SJSA1 (cell line): ENCODE data around the gene AMPH. TPM values are rescaled to one million over a fixed set of nuclear protein-coding genes. Genes with fewer than 3 reads are reported as not detected.

Experiments
- DNase-seq, 2 experiments: peaks; one replicate each; pipeline ENCODE4 v3.0.0-alpha.2; 2015 to 2020; ENCODE audit warnings: low spot score in 2 of 2, low read depth in 1 of 2
- H3K27ac ChIP-seq: fragments of 250-450 bp; sonication (Bioruptor Pico); 2 replicates; pipeline ENCODE4 v1.5.1; 2020; ENCODE audit warnings: mild to moderate bottlenecking, moderate library complexity
- H3K27me3 ChIP-seq: fragments of 250-450 bp; sonication (Bioruptor Pico); replicated peaks from 2 replicates; pipeline ENCODE4 v1.5.1; 2020; ENCODE audit warnings: mild to moderate bottlenecking, moderate library complexity
- H3K36me3 ChIP-seq: fragments of 250-450 bp; sonication (Bioruptor Pico); 2 replicates; pipeline ENCODE4 v1.5.1; 2020; ENCODE audit warnings: mild to moderate bottlenecking
- H3K4me1 ChIP-seq: fragments of 250-450 bp; sonication (Bioruptor Pico); replicated peaks from 2 replicates; pipeline ENCODE4 v1.6.1; 2021; ENCODE audit warnings: mild to moderate bottlenecking
- H3K4me3 ChIP-seq: fragments of 250-450 bp; sonication (Bioruptor Pico); 2 replicates; pipeline ENCODE4 v1.5.1; 2020; ENCODE audit warnings: mild to moderate bottlenecking
- H3K9me3 ChIP-seq: fragments of 250-450 bp; sonication (Bioruptor Pico); replicated peaks from 2 replicates; pipeline ENCODE4 v1.5.1; 2020; ENCODE audit warnings: mild to moderate bottlenecking
- total RNA-seq: library from RNA; depleted of rRNA; stranded (reverse); fragments of >200 nt; shearing (Covaris generic); gene quantifications from 2 replicates; pipeline ENCODE4 v1.2.3, GENCODE V29; 2014; rRNA removed

Gene AMPH
- not detected in 2 replicates for total RNA-seq

- peak within 1 kb of the TSS; percentile 28 for H3K4me3 ChIP-seq
- no peaks in the 10 kb centered on the region for H3K9me3 ChIP-seq
- H3K4me1 ChIP-seq, result peaks cover 4% of the 10 kb centered on the region; the same call in 1 of the 2 replicates
- no peak within 1 kb of the TSS for H3K27ac ChIP-seq
- H3K27me3 ChIP-seq, result peaks cover 29% of the 10 kb centered on the region
- no peak for DNase-seq
- no peaks in the 10 kb centered on the region for H3K36me3 ChIP-seq
These were observed at the start of gene AMPH for GRCh38 chr7:38630720-38631673. AMPH (minus strand) TSS chr7:38631373; CDS start chr7:38631351, 22 bp downstream.

GRCh38 chr7:38679419-38679818, 48.2 kb upstream of the AMPH start:
- Histone ChIP-seq H3K27me3 (no peaks in the 10 kb centered on the region), H3K4me3 (no peak overlapping the region), H3K27ac (no peak overlapping the region), H3K36me3 (no peaks in the 10 kb centered on the region), H3K9me3 (no peaks in the 10 kb centered on the region), H3K4me1 (no peaks in the 10 kb centered on the region)
- no peak for DNase-seq

- H3K9me3 ChIP-seq, result no peaks in the 10 kb centered on the region
These were observed 47.5 kb upstream of the AMPH start for GRCh38 chr7:38678698-38679054.

GRCh38 chr7:38677981-38678697, 47.0 kb upstream of the AMPH start:
- Histone ChIP-seq H3K4me3 (no peak overlapping the region), H3K9me3 (no peaks in the 10 kb centered on the region), H3K4me1 (no peaks in the 10 kb centered on the region), H3K27me3 (no peaks in the 10 kb centered on the region), H3K27ac (no peak overlapping the region), H3K36me3 (no peaks in the 10 kb centered on the region)
- no peak for DNase-seq

More at GRCh38 chr7:38678698-38679054, 47.5 kb upstream of the AMPH start:
- Histone ChIP-seq H3K4me3 (no peak overlapping the region), H3K27ac (no peak overlapping the region), H3K27me3 (no peaks in the 10 kb centered on the region), H3K4me1 (no peaks in the 10 kb centered on the region), H3K36me3 (no peaks in the 10 kb centered on the region)
- no peak for DNase-seq

- Histone ChIP-seq H3K36me3 (no peaks in the 10 kb centered on the region), H3K27me3 (no peaks in the 10 kb centered on the region), H3K4me1 (no peaks in the 10 kb centered on the region), H3K27ac (no peak overlapping the region), H3K4me3 (no peak overlapping the region), H3K9me3 (no peaks in the 10 kb centered on the region)
- DNase-seq, result no peak
These were observed 44.4 kb upstream of the AMPH start for GRCh38 chr7:38675494-38676106.

- no peak overlapping the region for H3K27ac ChIP-seq
- no peaks in the 10 kb centered on the region for H3K36me3 ChIP-seq
- H3K4me3 ChIP-seq, result no peak overlapping the region
- no peaks in the 10 kb centered on the region for H3K27me3 ChIP-seq
- no peaks in the 10 kb centered on the region for H3K4me1 ChIP-seq
- no peaks in the 10 kb centered on the region for H3K9me3 ChIP-seq
- no peak for DNase-seq
These were observed 43.3 kb upstream of the AMPH start for GRCh38 chr7:38674513-38674912.

GRCh38 chr7:38673795-38674194, 42.6 kb upstream of the AMPH start:
- Histone ChIP-seq H3K4me3 (no peak overlapping the region), H3K36me3 (no peaks in the 10 kb centered on the region), H3K27ac (no peak overlapping the region), H3K4me1 (no peaks in the 10 kb centered on the region), H3K9me3 (no peaks in the 10 kb centered on the region), H3K27me3 (no peaks in the 10 kb centered on the region)
- DNase-seq, result no peak

- H3K9me3 ChIP-seq, result no peaks in the 10 kb centered on the region
- H3K27ac ChIP-seq, result no peak overlapping the region
- H3K36me3 ChIP-seq, result no peaks in the 10 kb centered on the region
- no peak overlapping the region for H3K4me3 ChIP-seq
- H3K4me1 ChIP-seq, result no peaks in the 10 kb centered on the region
- no peaks in the 10 kb centered on the region for H3K27me3 ChIP-seq
- no peak for DNase-seq
These were observed 41.0 kb upstream of the AMPH start for GRCh38 chr7:38671911-38672905.

GRCh38 chr7:38669965-38670520, 38.9 kb upstream of the AMPH start:
- H3K27me3 ChIP-seq, result no peaks in the 10 kb centered on the region
- H3K36me3 ChIP-seq, result no peaks in the 10 kb centered on the region
- no peaks in the 10 kb centered on the region for H3K9me3 ChIP-seq
- DNase-seq, result no peak
- no peaks in the 10 kb centered on the region for H3K4me1 ChIP-seq
- no peak overlapping the region for H3K4me3 ChIP-seq
- H3K27ac ChIP-seq, result no peak overlapping the region

GRCh38 chr7:38664972-38665371, 33.8 kb upstream of the AMPH start:
- Histone ChIP-seq H3K4me3 (no peak overlapping the region), H3K27ac (no peak overlapping the region), H3K36me3 (no peaks in the 10 kb centered on the region), H3K4me1 (no peaks in the 10 kb centered on the region), H3K9me3 (no peaks in the 10 kb centered on the region), H3K27me3 (no peaks in the 10 kb centered on the region)
- DNase-seq, result no peak

- Histone ChIP-seq H3K27me3 (no peaks in the 10 kb centered on the region), H3K9me3 (no peaks in the 10 kb centered on the region), H3K4me3 (no peak overlapping the region), H3K4me1 (no peaks in the 10 kb centered on the region), H3K36me3 (no peaks in the 10 kb centered on the region), H3K27ac (no peak overlapping the region)
- no peak for DNase-seq
These were observed 29.4 kb upstream of the AMPH start for GRCh38 chr7:38660427-38661099.

GRCh38 chr7:38659931-38660330, 28.8 kb upstream of the AMPH start:
- Histone ChIP-seq H3K4me1 (no peaks in the 10 kb centered on the region), H3K4me3 (no peak overlapping the region), H3K9me3 (no peaks in the 10 kb centered on the region), H3K27me3 (no peaks in the 10 kb centered on the region), H3K27ac (no peak overlapping the region), H3K36me3 (no peaks in the 10 kb centered on the region)
- DNase-seq, result no peak
